Transverse colon (tissue), 3 donors: ENCODE measurements around the gene SGTB.

Experiments used
- CTCF ChIP-seq, 5 experiments: fragments of 200-600 bp in 3 of 5; fragments of 450-650 bp in 2 of 5; sonication (generic) in 3 of 5; IDR thresholded peaks; 1 replicate in 2 of 5; 2 replicates in 3 of 5; pipeline ENCODE4 v1.5.1; 2016 to 2017; ENCODE audit warnings: antibody characterized with exemption in 5 of 5, inconsistent platforms in 3 of 5, mild to moderate bottlenecking in 2 of 5, moderate library complexity in 1 of 5
- EP300 ChIP-seq: sonication (generic); formaldehyde crosslinking; IDR thresholded peaks from one replicate; pipeline ENCODE4 v1.6.1; 2017; ENCODE audit warnings: antibody characterized with exemption, low read depth
- POLR2A ChIP-seq: fragments of 450-650 bp; IDR thresholded peaks from one replicate; pipeline ENCODE4 v1.6.1; 2016; ENCODE audit warnings: antibody characterized with exemption, mild to moderate bottlenecking, moderate library complexity

GRCh38 chr5:65749956-65750355 lies 28.0 kb upstream of the SGTB start:
- TF ChIP-seq CTCF (IDR thresholded peaks at IDR 0.05) (no peak), POLR2A (no peak), EP300 (no peak)
